Loucy (cell line): ENCODE data around the gene GRHPR.

Experiments
- H2AFZ ChIP-seq: fragments of 200-600 bp; sonication (generic); 2 replicates; pipeline ENCODE4 v1.6.0; 2016; ENCODE audit warnings: antibody characterized with exemption, mild to moderate bottlenecking, low read length, moderate library complexity
- H3F3A ChIP-seq: fragments of 200-600 bp; 2 replicates; pipeline ENCODE4 v1.6.0; 2016; ENCODE audit warnings: antibody characterized with exemption, low read depth, mild to moderate bottlenecking
- H3K27me3 ChIP-seq: fragments of 200-600 bp; sonication (generic); 2 replicates; pipeline ENCODE4 v1.6.1; 2014; ENCODE audit warnings: low read length, mild to moderate bottlenecking; ENCODE audit not compliant: insufficient read depth, poor library complexity, severe bottlenecking
- H3K36me3 ChIP-seq: fragments of 200-600 bp; sonication (generic); 2 replicates; pipeline ENCODE4 v1.6.1; 2016; ENCODE audit warnings: low read length; ENCODE audit not compliant: insufficient read depth
- H3K4me1 ChIP-seq: fragments of 200-600 bp; sonication (generic); 2 replicates; pipeline ENCODE4 v1.5.1; 2014; ENCODE audit warnings: low read length, mild to moderate bottlenecking; ENCODE audit not compliant: insufficient read depth, poor library complexity, severe bottlenecking
- H3K4me2 ChIP-seq: fragments of 200-600 bp; sonication (generic); 2 replicates; pipeline ENCODE4 v1.6.0; 2014; ENCODE audit warnings: antibody characterized with exemption, low read length, low read depth, mild to moderate bottlenecking; ENCODE audit not compliant: poor library complexity, severe bottlenecking
- H3K4me3 ChIP-seq: fragments of 200-600 bp; sonication (generic); 2 replicates; pipeline ENCODE4 v1.5.1; 2014; ENCODE audit warnings: low read length, mild to moderate bottlenecking, mixed read lengths; ENCODE audit not compliant: poor library complexity, severe bottlenecking
- H3K79me2 ChIP-seq: fragments of 200-600 bp; sonication (generic); 2 replicates; pipeline ENCODE4 v1.6.1; 2014; ENCODE audit warnings: low read length; ENCODE audit not compliant: insufficient read depth
- H3K9ac ChIP-seq: fragments of 200-600 bp; sonication (generic); 2 replicates; pipeline ENCODE4 v1.6.0; 2014; ENCODE audit warnings: mild to moderate bottlenecking, low read depth, low read length, moderate library complexity; ENCODE audit not compliant: poor library complexity, severe bottlenecking
- H3K9me2 ChIP-seq: fragments of 200-600 bp; sonication (generic); replicated peaks from 2 replicates; pipeline ENCODE4 v1.6.1; 2016; ENCODE audit warnings: low read depth, low read length, mixed read lengths
- H3K9me3 ChIP-seq: fragments of 200-600 bp; sonication (generic); 2 replicates; pipeline ENCODE4 v1.6.1; 2014; ENCODE audit warnings: mild to moderate bottlenecking, antibody characterized with exemption, low read length, low read depth; ENCODE audit not compliant: insufficient read depth
- H4K20me1 ChIP-seq: fragments of 200-600 bp; sonication (generic); 2 replicates; pipeline ENCODE4 v1.6.0; 2014; ENCODE audit warnings: antibody characterized with exemption, low read length, mild to moderate bottlenecking; ENCODE audit not compliant: insufficient read depth, poor library complexity, severe bottlenecking
- EZH2phosphoT487 ChIP-seq: fragments of 200-600 bp; IDR thresholded peaks from 2 replicates; pipeline ENCODE4 v1.6.1; 2018; ENCODE audit warnings: antibody characterized with exemption, mild to moderate bottlenecking, moderate library complexity, borderline replicate concordance
- TF ChIP-seq, protein P1 (sequence below): fragments of 200-600 bp; sonication (generic); conservative IDR thresholded peaks from 2 replicates; pipeline ENCODE4 v1.5.1; 2014; ENCODE audit warnings: mild to moderate bottlenecking, antibody characterized with exemption, low read length

GRHPR gene

DNA sequence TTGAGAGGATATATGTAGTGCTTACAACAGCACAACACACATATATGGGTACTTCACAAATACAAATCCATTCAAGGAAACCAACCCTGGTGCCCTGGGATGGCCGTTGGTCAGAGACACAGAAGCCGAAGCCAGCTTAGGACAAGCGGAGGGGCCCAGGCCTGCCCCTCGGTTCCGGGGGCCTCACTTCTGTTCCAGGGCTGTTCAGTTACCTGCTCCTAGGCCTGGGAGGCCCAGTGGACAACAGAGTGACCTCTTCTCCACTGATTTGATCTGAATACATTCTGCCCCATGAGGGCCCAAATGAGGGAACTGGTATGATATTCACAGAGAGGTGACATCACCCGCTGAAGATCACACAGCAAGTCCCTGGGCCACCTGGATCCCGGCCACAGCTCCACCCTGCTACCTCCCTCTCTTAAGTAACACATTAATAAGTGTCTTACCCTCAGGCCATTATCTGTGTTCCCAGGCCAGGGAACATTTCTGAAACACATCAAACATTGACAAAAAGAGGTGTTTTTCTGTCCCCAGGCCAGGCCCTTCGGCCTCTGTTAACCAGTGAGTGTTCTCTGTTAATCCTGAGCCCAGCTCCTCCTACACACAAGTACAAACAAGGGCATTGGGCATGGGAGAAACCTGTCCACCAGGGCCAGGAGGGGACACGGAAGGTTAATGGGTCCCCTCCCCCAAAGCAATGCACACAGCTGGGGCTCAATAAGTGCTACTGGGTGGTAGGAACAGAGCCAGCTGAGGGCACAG is 4.5 kb upstream of the GRHPR start:
- no peak for TF ChIP-seq EZH2phosphoT487
- TF ChIP-seq, protein P1, sequence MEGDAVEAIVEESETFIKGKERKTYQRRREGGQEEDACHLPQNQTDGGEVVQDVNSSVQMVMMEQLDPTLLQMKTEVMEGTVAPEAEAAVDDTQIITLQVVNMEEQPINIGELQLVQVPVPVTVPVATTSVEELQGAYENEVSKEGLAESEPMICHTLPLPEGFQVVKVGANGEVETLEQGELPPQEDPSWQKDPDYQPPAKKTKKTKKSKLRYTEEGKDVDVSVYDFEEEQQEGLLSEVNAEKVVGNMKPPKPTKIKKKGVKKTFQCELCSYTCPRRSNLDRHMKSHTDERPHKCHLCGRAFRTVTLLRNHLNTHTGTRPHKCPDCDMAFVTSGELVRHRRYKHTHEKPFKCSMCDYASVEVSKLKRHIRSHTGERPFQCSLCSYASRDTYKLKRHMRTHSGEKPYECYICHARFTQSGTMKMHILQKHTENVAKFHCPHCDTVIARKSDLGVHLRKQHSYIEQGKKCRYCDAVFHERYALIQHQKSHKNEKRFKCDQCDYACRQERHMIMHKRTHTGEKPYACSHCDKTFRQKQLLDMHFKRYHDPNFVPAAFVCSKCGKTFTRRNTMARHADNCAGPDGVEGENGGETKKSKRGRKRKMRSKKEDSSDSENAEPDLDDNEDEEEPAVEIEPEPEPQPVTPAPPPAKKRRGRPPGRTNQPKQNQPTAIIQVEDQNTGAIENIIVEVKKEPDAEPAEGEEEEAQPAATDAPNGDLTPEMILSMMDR: no peak
- H4K20me1 ChIP-seq: no peaks in the 10 kb centered on the region
- peaks cover 14% of the 10 kb centered on the region for H3K79me2 ChIP-seq
- no peak overlapping the region for H3K4me2 ChIP-seq
- H3K4me3 ChIP-seq: no peak overlapping the region
- no peak overlapping the region for H3K9ac ChIP-seq
- H2AFZ ChIP-seq: no peak overlapping the region
- H3F3A ChIP-seq: no peaks in the 10 kb centered on the region
- no peaks in the 10 kb centered on the region for H3K9me3 ChIP-seq
- H3K4me1 ChIP-seq: peaks cover 8% of the 10 kb centered on the region
- H3K27me3 ChIP-seq: no peaks in the 10 kb centered on the region
- no peaks in the 10 kb centered on the region for H3K9me2 ChIP-seq
- no peaks in the 10 kb centered on the region for H3K36me3 ChIP-seq

DNA sequence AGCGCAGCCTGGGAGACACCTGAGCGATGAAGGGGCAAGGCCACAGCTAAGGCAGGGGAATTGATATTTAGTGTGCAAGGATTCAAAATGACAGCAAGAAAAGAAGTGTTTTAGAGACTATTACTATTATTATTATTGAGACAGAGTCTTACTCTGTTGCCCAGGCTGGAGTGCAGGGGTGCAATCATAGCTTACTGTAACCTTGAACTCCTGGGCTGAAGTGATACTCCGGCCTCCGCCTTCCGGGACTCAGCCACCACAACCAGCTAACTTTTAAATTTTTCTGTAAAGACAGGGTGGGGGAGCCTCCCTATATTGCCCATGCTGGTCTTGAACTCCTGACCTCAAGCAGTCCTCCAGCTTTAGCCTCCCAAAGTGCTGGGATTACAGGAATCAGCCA is 3.3 kb upstream of the GRHPR start:
- peaks cover 11% of the 10 kb centered on the region for H4K20me1 ChIP-seq
- no peaks in the 10 kb centered on the region for H3K36me3 ChIP-seq
- no peak overlapping the region for H3K4me2 ChIP-seq
- H2AFZ ChIP-seq: no peak overlapping the region
- peaks cover 26% of the 10 kb centered on the region for H3K79me2 ChIP-seq
- TF ChIP-seq, protein P1: no peak
- no peak for TF ChIP-seq EZH2phosphoT487
- no peaks in the 10 kb centered on the region for H3K9me3 ChIP-seq
- no peak overlapping the region for H3K4me3 ChIP-seq
- H3K27me3 ChIP-seq: no peaks in the 10 kb centered on the region
- no peaks in the 10 kb centered on the region for H3K9me2 ChIP-seq
- H3F3A ChIP-seq: no peaks in the 10 kb centered on the region
- H3K9ac ChIP-seq: no peak overlapping the region
- H3K4me1 ChIP-seq: peaks cover 19% of the 10 kb centered on the region

DNA sequence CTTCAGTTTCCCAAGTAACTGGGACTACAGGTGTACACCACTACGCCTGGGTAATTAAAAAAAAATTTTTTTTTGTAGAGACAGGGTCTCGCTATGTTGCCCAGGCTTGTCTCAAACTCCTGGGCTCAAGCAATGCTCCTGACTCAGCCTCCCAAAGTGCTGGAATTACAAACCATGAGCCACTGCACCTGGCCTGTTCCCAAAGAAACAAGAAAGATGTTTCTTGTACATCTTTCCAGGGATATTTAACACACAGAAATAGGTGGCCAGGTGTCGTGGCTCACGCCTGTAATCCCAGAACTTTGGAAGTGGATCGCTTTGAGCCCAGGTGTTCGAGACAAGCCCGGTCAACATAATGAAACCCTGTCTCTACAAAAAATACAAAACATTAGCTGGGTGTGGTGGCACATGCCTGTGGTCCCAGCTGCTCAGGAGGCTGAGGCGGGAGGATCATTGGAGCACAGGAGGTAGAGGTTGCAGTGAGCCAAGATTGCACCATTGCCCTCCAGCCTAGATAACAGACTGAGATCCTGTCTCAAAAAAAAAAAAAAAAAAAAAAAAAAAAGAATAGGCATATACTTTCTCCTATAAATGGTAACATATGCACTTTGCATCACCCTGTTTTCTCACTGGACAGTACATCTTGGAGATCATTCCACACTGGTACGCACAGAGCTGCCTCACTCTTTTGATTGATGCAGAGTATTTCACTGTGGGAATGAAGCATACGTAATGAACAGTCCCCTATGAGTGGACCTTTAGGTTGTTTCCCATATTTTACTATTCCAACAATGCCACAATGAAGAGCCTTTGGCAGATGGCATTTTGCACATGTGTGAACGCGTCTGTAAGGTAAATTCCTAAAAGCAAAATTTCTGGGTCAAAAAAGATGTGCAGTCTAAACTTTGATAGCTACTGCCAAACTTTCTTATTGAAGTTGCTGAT is 2.0 kb upstream of the GRHPR start:
- Histone ChIP-seq H3K4me2 (no peak overlapping the region), H3K4me1 (peaks cover 25% of the 10 kb centered on the region), H3K4me3 (no peak overlapping the region)

More for the DNA sequence above, 2.0 kb upstream of the GRHPR start:
- Histone ChIP-seq H2AFZ (no peak overlapping the region), H3F3A (no peaks in the 10 kb centered on the region), H3K9me3 (no peaks in the 10 kb centered on the region), H3K9ac (no peak overlapping the region), H3K36me3 (no peaks in the 10 kb centered on the region), H3K27me3 (no peaks in the 10 kb centered on the region), H3K9me2 (no peaks in the 10 kb centered on the region), H4K20me1 (peaks cover 23% of the 10 kb centered on the region), H3K79me2 (peaks cover 39% of the 10 kb centered on the region)
- TF ChIP-seq, protein P1: no peak
- no peak for TF ChIP-seq EZH2phosphoT487
